ENCODE measurements around the gene ANAPC7.
"Not testable (repeated sequence)": the region's sequence is repeated elsewhere in the genome, so short reads cannot be mapped to it uniquely, and the experiment has no call there.

Gene ANAPC7

GRCh38 chr12:110403146-110403975, at the start of gene ANAPC7:
Gene ANAPC7, minus strand, starts transcription at chr12:110403708. Its CDS starts 81 bp downstream, at chr12:110403627.
- DNase-seq: peak; percentile 95

GRCh38 chr12:110451263-110451662, 47.8 kb upstream of the ANAPC7 start:
- DNase-seq: no peak

- DNase-seq: peak; percentile 97
Measured at GRCh38 chr12:110449799-110450497, 46.4 kb upstream of the ANAPC7 start, which contains the start of gene ARPC3. Gene ARPC3, minus strand, starts transcription at chr12:110450337. Its CDS starts 77 bp downstream, at chr12:110450260.

- no peak for DNase-seq
Measured at GRCh38 chr12:110444455-110444854, 40.9 kb upstream of the ANAPC7 start.

GRCh38 chr12:110436231-110436630, 32.7 kb upstream of the ANAPC7 start:
- no peak for DNase-seq

GRCh38 chr12:110431957-110432587, 28.6 kb upstream of the ANAPC7 start:
- no peak for DNase-seq

GRCh38 chr12:110429676-110430075, 26.2 kb upstream of the ANAPC7 start:
- DNase-seq: not testable (repeated sequence)

- no peak for DNase-seq
Measured at GRCh38 chr12:110426406-110426805, 22.9 kb upstream of the ANAPC7 start.

GRCh38 chr12:110424237-110424636, 20.7 kb upstream of the ANAPC7 start:
- no peak for DNase-seq

GRCh38 chr12:110421701-110422100, 18.2 kb upstream of the ANAPC7 start:
- no peak for DNase-seq

- no peak for DNase-seq
Measured at GRCh38 chr12:110421159-110421661, 17.7 kb upstream of the ANAPC7 start.

GRCh38 chr12:110420644-110421043, 17.1 kb upstream of the ANAPC7 start:
- DNase-seq: not testable (repeated sequence)

GRCh38 chr12:110417113-110417512, 13.6 kb upstream of the ANAPC7 start:
- not testable (repeated sequence) for DNase-seq

GRCh38 chr12:110410086-110410485, 6.6 kb upstream of the ANAPC7 start:
- not testable (repeated sequence) for DNase-seq

GRCh38 chr12:110405126-110405662, 1.7 kb upstream of the ANAPC7 start:
- DNase-seq: not testable (repeated sequence)

GRCh38 chr12:110403976-110404682, 621 bp upstream of the ANAPC7 start:
- DNase-seq: peak; percentile 78

GRCh38 chr12:110382683-110383082, 20.8 kb downstream of the ANAPC7 start:
- DNase-seq: no peak

GRCh38 chr12:110379631-110380030, 23.9 kb downstream of the ANAPC7 start:
- no peak for DNase-seq

- no peak for DNase-seq
Measured at GRCh38 chr12:110379197-110379596, 24.3 kb downstream of the ANAPC7 start.

GRCh38 chr12:110378131-110378790, 25.2 kb downstream of the ANAPC7 start:
- not testable (repeated sequence) for DNase-seq

- no peak for DNase-seq
Measured at GRCh38 chr12:110373962-110374611, 29.4 kb downstream of the ANAPC7 start.
